Memory B cell (primary cell): ENCODE results near the gene ARL5B.

Experiments used
- ATAC-seq: fragments of 150-1000 bp; cut with Tn5 transposase; 2 replicates; pipeline ENCODE4 v1.10.0; 2021; ENCODE audit warnings: low read depth, mild to moderate bottlenecking, moderate library complexity
- DNase-seq, 2 donors: peaks; one replicate each; pipeline ENCODE4 v3.0.0; 2022; ENCODE audit warnings: low spot score in 2 of 2
- H3K27ac Mint-ChIP-seq: one replicate; pipeline ENCODE4 v1.8.0; 2022; ENCODE audit warnings: mild to moderate bottlenecking, moderate library complexity, mixed read lengths
- H3K27me3 Mint-ChIP-seq: one replicate; pipeline ENCODE4 v1.8.0; 2022; ENCODE audit warnings: mixed read lengths
- H3K36me3 Mint-ChIP-seq: one replicate; pipeline ENCODE4 v1.8.0; 2022; ENCODE audit warnings: mild to moderate bottlenecking, mixed read lengths
- H3K4me1 Mint-ChIP-seq: one replicate; pipeline ENCODE4 v1.8.0; 2022; ENCODE audit warnings: mixed read lengths
- H3K4me3 Mint-ChIP-seq: one replicate; pipeline ENCODE4 v1.8.0; 2022; ENCODE audit warnings: mild to moderate bottlenecking, moderate library complexity, mixed read lengths
- H3K9me3 Mint-ChIP-seq: one replicate; pipeline ENCODE4 v1.8.0; 2022; ENCODE audit warnings: mixed read lengths

ARL5B gene

DNA sequence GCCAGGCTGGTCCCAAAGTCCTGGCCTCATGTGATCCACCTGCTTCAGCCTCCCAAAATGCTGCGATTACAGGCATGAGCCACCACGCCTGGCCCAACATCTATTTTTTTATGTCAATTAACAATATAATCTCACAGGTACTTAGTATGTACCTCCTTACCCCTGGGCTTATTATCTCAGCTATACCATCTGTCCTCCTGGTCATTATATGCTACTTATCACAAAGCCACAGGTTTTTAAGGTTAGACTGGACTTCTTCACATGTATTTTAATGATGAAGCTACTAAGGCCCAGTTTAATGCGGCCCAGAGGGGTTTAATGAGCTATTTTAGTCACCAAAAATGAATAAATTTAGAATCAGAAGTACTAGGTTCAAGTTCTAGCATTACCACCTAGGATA, 11.3 kb upstream of the ARL5B start:
- no peak overlapping the region for H3K4me3 Mint-ChIP-seq
- H3K27ac Mint-ChIP-seq = peak overlapping the region; percentile 31
- peaks cover 13% of the 10 kb centered on the region for H3K4me1 Mint-ChIP-seq
- no peaks in the 10 kb centered on the region for H3K9me3 Mint-ChIP-seq
- no peak for ATAC-seq
- no peaks in the 10 kb centered on the region for H3K27me3 Mint-ChIP-seq
- no peak for DNase-seq
- H3K36me3 Mint-ChIP-seq = no peaks in the 10 kb centered on the region

DNA sequence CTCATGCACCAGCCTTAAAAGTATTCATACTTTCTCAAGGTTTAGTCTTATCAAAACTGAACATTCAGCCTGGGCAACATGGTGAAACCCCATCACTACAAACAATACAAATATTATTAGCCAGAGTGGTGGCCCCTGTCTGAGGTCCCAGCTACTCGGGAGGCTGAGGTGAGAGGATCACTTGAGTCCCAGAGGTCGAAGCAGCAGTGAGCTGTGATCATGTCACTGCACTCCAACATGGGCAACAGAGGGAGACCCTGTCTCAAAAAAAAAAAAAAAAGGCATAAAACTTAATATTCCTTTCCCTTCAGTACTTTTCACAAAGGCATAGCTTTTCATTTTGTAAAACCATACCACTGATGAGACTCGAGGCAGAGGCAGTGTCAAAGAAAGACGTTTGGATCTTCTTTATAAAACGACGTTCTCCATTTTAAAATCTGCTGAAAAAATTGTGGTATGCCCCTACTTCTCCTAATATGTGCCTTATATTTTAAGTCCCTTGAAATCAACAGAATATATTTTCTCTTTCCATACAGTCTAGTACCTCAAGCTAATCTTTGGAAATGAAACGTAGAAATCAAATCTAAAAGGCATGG, 9.8 kb upstream of the ARL5B start:
- H3K9me3 Mint-ChIP-seq = no peaks in the 10 kb centered on the region
- H3K36me3 Mint-ChIP-seq = peaks cover 5% of the 10 kb centered on the region
- H3K27me3 Mint-ChIP-seq = no peaks in the 10 kb centered on the region
- no peak overlapping the region for H3K27ac Mint-ChIP-seq
- DNase-seq (no peak), ATAC-seq (no peak)
- peak overlapping the region; percentile 59 for H3K4me3 Mint-ChIP-seq
- peaks cover 13% of the 10 kb centered on the region for H3K4me1 Mint-ChIP-seq

DNA sequence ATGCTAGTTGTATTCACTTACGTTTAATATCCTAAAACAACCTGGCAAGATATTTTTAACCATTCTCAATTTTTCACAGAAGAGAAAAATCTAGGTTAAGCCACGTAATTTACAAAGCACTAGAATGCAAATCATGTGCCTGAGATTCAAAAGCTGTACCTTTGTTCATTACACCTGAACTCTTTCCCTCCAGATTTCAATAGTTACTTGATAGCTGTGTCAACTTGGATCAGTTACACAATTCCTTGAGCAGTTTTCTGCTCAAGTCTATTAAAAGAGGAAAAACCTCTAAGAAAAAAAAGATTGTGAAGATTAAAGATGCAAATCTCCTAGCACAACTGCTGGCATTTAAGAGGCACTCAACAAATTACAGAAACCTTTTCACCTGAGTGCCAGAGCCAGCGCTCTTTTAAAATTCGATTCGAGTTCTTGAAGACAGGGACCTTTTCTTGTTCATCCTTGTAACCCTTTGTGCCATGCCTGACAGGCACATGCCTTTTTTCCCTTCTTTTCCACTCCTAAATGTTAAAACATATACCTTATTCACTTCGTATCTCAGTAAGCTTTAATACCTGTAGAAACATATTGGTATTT, 8.7 kb upstream of the ARL5B start:
- DNase-seq (no peak), ATAC-seq (no peak)
- peaks cover 13% of the 10 kb centered on the region for H3K4me1 Mint-ChIP-seq
- peak overlapping the region; percentile 90 for H3K27ac Mint-ChIP-seq
- peak overlapping the region; percentile 83 for H3K4me3 Mint-ChIP-seq
- no peaks in the 10 kb centered on the region for H3K9me3 Mint-ChIP-seq
- peaks cover 5% of the 10 kb centered on the region for H3K36me3 Mint-ChIP-seq
- H3K27me3 Mint-ChIP-seq = no peaks in the 10 kb centered on the region

DNA sequence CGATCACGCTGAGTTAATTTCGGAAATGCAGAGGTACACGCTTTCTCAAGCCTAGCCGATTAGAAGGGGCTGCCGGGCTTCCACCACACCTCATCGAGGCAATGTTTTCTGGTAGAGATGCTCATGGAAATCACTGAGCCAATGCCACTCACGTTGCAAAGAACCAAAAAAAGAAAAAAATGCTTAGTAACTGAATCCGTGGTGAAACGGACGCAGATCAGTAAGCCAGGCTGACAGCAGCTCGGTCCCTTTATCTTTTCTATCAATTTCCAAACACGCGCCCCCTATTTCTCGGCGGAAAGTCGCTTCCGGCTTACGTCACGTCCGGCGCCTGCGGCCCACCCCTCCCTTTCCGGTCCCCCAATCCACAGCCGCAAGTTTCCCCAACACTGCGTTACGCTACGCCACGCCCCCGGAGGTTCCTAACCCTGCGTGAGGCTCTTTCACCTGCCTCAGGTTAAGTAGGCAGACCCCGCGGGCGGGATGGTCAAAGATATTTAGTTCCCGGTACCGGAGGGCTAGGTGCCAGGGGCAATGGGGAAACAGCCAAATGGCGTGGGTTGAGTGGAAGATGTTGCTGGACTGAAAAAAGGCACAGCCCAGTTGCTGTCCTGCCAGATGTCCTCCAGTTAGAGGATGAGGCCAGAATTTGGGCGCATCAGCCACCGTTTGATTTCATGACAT, 7.8 kb upstream of the ARL5B start, which contains the start of gene NSUN6:
NSUN6 (minus strand) TSS at position 264 of the 684 bp plus-strand sequence. CDS start 384 bp downstream, outside the sequence.
- Mint-ChIP-seq H3K27me3 (no peaks in the 10 kb centered on the region), H3K36me3 (peaks cover 5% of the 10 kb centered on the region), H3K9me3 (no peaks in the 10 kb centered on the region), H3K4me1 (peaks cover 13% of the 10 kb centered on the region), H3K4me3 (peak within 1 kb of the TSS; percentile 83), H3K27ac (peak within 1 kb of the TSS; percentile 90)
- ATAC-seq = peak; percentile 98
- DNase-seq = peak; percentile 88 to 89

DNA sequence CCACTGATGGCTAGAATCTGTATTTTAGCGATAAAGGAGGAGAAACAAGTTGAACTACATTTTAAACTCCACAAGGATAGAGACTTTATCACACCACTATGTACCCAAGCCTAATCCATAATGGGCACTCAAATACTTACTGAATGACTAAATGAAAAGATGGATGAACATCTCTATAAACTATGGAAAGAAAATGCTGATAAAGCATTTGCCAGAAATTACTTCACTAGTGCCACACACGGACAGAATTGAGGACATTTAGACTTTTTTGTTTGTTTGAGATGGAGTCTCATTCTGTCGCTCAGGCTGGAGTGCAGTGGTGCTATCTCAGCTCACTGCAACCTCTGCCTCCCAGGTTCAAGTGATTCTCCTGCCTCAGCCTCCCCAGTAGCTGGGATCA, 6.1 kb upstream of the ARL5B start:
- Mint-ChIP-seq H3K27me3 (no peaks in the 10 kb centered on the region), H3K27ac (peak overlapping the region; percentile 90), H3K4me1 (peaks cover 13% of the 10 kb centered on the region), H3K36me3 (peaks cover 5% of the 10 kb centered on the region), H3K9me3 (no peaks in the 10 kb centered on the region), H3K4me3 (no peak overlapping the region)
- DNase-seq (no peak), ATAC-seq (no peak)

DNA sequence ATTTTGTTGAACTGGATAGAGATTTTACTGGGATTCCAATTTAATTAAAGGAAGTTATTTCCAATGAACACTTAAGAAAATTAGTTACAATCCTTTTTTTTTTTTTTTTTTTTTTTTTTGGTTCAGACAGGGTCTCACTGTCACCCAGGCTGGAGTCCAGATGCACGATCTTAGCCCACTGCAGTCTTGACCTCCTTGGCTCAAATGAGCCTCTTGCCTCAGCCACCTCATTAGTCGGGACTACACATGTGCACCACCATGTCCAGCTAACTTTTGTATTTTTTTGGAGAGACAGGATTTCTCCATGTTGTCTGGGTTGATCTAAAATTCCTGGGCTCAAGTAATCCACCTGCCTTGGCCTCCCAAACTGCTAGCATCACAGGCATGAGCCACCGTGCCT, 2.5 kb upstream of the ARL5B start:
- no peak overlapping the region for H3K4me3 Mint-ChIP-seq
- ATAC-seq (no peak), DNase-seq (no peak)
- no peaks in the 10 kb centered on the region for H3K27me3 Mint-ChIP-seq
- H3K36me3 Mint-ChIP-seq = peaks cover 5% of the 10 kb centered on the region
- H3K27ac Mint-ChIP-seq = no peak overlapping the region
- H3K9me3 Mint-ChIP-seq = no peaks in the 10 kb centered on the region
- peaks cover 18% of the 10 kb centered on the region for H3K4me1 Mint-ChIP-seq

DNA sequence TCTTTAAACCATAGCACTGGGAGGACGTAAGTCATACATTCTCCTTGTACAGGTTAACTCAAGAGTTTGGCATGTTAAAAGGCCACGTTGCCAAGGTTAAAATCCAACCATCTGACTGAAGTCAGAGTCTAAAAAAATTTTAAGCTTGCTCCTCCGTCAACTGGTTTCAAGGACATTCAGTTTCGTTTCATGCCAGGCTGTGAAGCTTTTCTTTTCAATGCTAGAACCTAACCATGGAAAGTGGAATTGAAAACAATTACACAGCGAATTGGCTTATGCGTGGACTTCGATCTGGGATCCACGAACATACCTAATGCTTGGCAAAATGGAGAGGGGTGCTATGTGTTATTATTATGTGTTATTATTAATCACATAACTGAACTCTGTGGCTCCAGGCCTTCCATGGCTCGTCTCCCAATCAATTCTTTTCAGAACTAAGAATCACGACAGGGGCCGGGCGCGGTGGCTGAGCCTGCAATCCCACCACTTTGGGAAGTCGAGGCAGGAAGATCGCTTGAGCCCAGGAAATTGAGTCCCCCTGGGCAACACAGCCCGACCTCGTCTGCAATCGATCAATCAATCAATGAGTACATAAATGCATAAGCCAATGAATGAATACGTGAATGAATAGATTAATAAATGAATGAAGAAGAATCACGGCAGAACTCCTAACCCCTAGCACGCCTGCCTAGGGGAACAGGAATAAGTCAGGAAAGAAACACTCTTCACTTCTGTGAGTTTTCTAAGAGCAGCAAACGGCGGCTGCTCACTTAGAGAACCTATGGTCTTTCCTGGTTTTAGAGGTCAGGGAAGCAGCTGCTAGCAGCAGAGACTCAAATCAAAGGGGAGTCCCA, 733 bp upstream of the ARL5B start:
- no peaks in the 10 kb centered on the region for H3K9me3 Mint-ChIP-seq
- H3K36me3 Mint-ChIP-seq = peaks cover 5% of the 10 kb centered on the region
- H3K4me1 Mint-ChIP-seq = peaks cover 16% of the 10 kb centered on the region
- peak; percentile 22 to 26 for DNase-seq
- peak overlapping the region; percentile 97 for H3K4me3 Mint-ChIP-seq
- H3K27ac Mint-ChIP-seq = peak overlapping the region; percentile 97
- no peak for ATAC-seq
- no peaks in the 10 kb centered on the region for H3K27me3 Mint-ChIP-seq

DNA sequence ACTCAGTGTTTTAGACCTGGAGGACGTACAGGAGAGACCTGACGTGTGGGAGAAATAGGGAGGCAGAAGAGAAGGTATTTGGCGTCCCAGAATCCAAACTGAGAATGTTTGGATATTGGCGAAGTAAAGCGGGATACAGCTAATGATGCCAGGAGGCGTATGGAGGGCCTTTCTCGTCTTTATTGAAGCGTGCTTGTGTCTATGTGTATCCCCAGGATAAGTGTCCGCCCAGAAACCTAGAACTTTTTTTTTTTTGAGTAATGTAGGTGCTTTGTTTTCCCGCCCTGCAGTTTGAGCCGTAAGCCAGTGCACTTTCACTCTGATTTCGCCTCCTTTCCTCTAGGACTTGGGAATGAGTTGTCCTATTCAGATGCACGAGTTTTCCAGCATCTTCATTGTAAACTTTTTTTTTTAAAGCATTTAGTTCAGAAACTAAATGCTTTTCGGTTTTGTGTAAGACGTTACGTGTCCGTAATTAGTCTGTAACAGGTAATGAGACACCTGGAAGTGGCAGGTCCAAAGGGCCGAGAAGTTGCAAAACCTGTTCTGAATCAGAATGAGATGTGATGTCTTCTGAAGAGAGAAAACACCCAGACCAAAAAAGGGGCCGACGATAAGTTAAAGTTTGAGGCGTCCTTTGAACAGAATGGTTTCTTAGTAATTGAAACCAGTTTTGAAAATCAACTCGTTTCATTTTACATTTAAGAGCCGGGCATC, 746 bp downstream of the ARL5B start:
- Mint-ChIP-seq H3K4me1 (peaks cover 18% of the 10 kb centered on the region), H3K9me3 (no peaks in the 10 kb centered on the region), H3K4me3 (peak overlapping the region; percentile 97), H3K27ac (peak overlapping the region; percentile 97), H3K27me3 (no peaks in the 10 kb centered on the region), H3K36me3 (peaks cover 2% of the 10 kb centered on the region)
- no peak for ATAC-seq
- DNase-seq = no peak

DNA sequence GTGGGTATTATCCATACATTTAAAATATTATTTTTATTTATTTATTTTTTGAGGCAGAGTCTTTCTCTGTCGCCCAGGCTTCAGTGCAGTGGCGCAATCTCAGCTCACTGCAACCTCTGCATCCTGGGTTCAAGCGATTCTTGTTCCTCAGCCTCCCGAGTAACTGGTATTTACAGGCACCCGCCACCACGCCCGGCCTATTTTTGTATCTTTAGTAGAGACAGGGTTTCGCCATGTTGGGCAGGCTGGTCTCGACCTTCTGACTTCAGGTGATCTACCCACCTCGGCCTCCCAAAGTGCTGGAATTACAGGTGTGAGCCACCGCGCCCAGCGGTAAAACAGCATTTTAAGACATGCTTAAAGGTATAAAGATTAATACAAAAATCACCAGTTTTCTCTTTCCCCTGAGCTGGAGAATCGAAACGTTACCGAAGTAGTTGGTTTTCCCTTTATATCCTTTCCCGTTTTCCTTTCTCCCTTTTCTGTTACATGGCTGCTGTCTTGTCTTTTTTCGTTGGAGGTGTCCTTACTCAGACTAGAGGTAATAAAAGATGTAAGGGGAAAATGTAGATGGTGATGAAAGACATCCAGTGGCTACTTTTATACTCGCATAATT, 1.7 kb downstream of the ARL5B start:
- H3K4me3 Mint-ChIP-seq = peak overlapping the region; percentile 40
- H3K4me1 Mint-ChIP-seq = peaks cover 24% of the 10 kb centered on the region
- H3K9me3 Mint-ChIP-seq = no peaks in the 10 kb centered on the region
- no peaks in the 10 kb centered on the region for H3K27me3 Mint-ChIP-seq
- peak overlapping the region; percentile 97 for H3K27ac Mint-ChIP-seq
- DNase-seq (no peak), ATAC-seq (no peak)
- H3K36me3 Mint-ChIP-seq = peaks cover 2% of the 10 kb centered on the region

DNA sequence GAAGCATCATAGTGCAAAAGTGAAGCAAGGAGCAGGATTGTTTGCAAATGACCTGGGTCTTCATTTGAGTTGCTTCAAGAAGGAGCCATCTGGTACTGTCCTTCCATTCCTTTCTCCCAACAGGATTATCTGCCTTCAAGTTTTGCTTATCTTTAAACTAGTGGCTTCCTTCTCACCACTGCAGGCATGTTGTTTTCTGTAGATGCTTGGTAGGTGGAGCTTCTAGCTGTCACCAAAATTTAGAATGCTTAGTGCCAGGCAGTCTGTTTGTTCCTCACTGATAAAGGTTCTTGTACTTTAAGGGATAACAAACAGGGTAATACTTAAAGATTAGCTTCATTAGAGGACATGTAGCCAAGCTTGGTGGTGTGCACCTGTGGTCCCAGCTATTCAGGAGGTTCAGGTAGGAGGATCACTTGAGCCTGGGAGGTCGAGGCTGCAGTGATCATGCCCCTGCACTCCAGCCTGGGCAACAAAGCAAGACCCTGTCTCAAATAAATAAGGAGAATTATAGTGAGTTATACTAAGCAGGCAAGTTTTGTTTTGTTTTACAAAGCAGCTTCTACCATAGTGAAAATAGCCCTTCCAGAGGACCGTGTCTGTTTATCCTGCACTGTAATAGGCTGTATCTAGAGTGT, 5.7 kb downstream of the ARL5B start:
- DNase-seq (no peak), ATAC-seq (no peak)
- H3K27me3 Mint-ChIP-seq = no peaks in the 10 kb centered on the region
- no peak overlapping the region for H3K4me3 Mint-ChIP-seq
- H3K36me3 Mint-ChIP-seq = peaks cover 7% of the 10 kb centered on the region
- peaks cover 25% of the 10 kb centered on the region for H3K4me1 Mint-ChIP-seq
- H3K27ac Mint-ChIP-seq = peak overlapping the region; percentile 60
- H3K9me3 Mint-ChIP-seq = no peaks in the 10 kb centered on the region

DNA sequence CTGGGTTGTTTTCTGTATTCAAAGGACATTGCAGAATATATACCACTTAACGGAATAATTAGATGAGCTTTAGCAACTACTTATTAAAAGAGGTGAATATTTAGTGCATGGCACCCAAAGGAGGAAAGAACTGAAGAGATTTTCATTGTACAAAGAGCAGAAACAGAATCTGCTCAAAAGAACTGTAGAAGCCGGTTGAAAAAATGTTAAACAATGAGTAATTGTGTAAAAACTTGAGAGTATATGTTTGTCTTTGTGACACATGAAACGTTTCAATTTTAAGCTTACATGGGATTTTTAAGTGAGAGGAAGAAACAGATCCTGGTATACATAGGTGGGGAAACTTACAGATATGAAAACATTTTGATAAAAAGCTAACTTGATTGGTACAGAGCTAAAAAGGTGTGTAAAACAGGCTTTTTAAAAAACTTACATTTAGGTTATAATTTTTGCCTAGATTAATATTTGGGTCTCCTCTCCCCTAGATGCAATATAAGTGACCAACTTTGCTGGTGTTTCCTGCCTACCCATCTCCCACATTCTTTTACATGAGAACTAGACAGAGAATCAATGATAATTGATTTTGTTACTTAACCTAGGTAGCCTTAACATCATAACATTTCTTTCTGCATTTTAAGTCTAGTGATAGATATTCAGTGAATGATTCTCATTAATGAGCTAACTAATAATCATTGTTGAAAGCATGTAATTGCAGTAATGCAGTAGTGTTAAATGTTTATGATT, 6.8 kb downstream of the ARL5B start:
- peak overlapping the region; percentile 60 for H3K27ac Mint-ChIP-seq
- H3K36me3 Mint-ChIP-seq = peaks cover 10% of the 10 kb centered on the region
- no peak for DNase-seq
- no peak overlapping the region for H3K4me3 Mint-ChIP-seq
- no peak for ATAC-seq
- no peaks in the 10 kb centered on the region for H3K27me3 Mint-ChIP-seq
- H3K9me3 Mint-ChIP-seq = no peaks in the 10 kb centered on the region
- peaks cover 20% of the 10 kb centered on the region for H3K4me1 Mint-ChIP-seq

DNA sequence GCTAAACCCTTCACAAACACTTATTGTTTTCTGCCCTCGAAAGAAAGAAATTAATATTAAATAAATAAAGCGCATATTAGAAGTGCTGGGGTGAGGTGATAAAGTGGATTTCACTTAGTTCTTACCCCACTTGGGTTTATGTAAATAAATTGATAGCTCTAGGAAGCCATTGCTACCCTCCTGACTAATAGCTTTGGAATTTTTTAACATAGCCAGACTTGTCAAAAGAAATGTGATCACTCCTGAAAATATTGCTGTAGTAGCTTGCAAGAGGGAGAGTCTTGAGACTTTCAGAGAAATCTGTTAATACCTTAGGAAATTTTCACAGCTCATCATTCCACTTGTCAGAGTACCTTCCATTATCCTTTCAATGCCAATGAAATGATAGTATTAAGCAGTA, 7.6 kb downstream of the ARL5B start:
- no peak overlapping the region for H3K4me3 Mint-ChIP-seq
- H3K27ac Mint-ChIP-seq = no peak overlapping the region
- H3K27me3 Mint-ChIP-seq = no peaks in the 10 kb centered on the region
- H3K36me3 Mint-ChIP-seq = peaks cover 13% of the 10 kb centered on the region
- no peaks in the 10 kb centered on the region for H3K9me3 Mint-ChIP-seq
- ATAC-seq (no peak), DNase-seq (no peak)
- peaks cover 14% of the 10 kb centered on the region for H3K4me1 Mint-ChIP-seq
